H1 (cell line): Measurements from ENCODE around the gene DIP2B.

Experiments
- CREB1 ChIP-seq: IDR thresholded peaks from 2 replicates; pipeline ENCODE4 v1.6.1; 2012; ENCODE audit warnings: inconsistent platforms
- CTCF ChIP-seq, 3 experiments: IDR thresholded peaks; 1 replicate in 2 of 3; 2 replicates in 1 of 3; pipeline versions ENCODE4 v1.5.1 to v1.6.1; 2011; ENCODE audit warnings: low read length in 3 of 3, mild to moderate bottlenecking in 3 of 3, inconsistent platforms in 2 of 3, low read depth in 1 of 3, moderate library complexity in 1 of 3; ENCODE audit not compliant: insufficient read depth in 1 of 3; ENCODE audit errors: control extremely low read depth in 1 of 3
- EZH2 ChIP-seq: fragments of 200-600 bp; sonication (generic); IDR thresholded peaks from 2 replicates; pipeline ENCODE4 v1.7.1; 2012; ENCODE audit warnings: low read depth, mild to moderate bottlenecking, moderate library complexity, low read length, inconsistent platforms; ENCODE audit not compliant: severe bottlenecking
- GABPA ChIP-seq: IDR thresholded peaks from 2 replicates; pipeline ENCODE4 v1.6.1; 2011; ENCODE audit warnings: mild to moderate bottlenecking, low read length, moderate library complexity, borderline replicate concordance; ENCODE audit not compliant: insufficient read depth
- JUN ChIP-seq: IDR thresholded peaks from 2 replicates; pipeline ENCODE4 v1.6.1; 2011; ENCODE audit warnings: low read depth, mild to moderate bottlenecking, improper control_type of control experiment, low read length
- POLR2AphosphoS5 ChIP-seq: IDR thresholded peaks from 2 replicates; pipeline ENCODE4 v1.6.1; 2011; ENCODE audit warnings: low read depth, low read length
- RFX5 ChIP-seq: IDR thresholded peaks from 2 replicates; pipeline ENCODE4 v1.6.1; 2011; ENCODE audit warnings: low read depth, low read length, improper control_type of control experiment, borderline replicate concordance
- SIN3A ChIP-seq, 2 experiments: IDR thresholded peaks in 1 of 2; conservative IDR thresholded peaks in 1 of 2; 2 replicates each; pipeline ENCODE4 v1.6.1; 2011 to 2012; ENCODE audit warnings: low read length in 2 of 2, improper control_type of control experiment in 1 of 2, low read depth in 1 of 2, mild to moderate bottlenecking in 1 of 2
- SRF ChIP-seq: IDR thresholded peaks from 2 replicates; pipeline ENCODE4 v1.6.1; 2011; ENCODE audit warnings: mild to moderate bottlenecking, low read depth, low read length, moderate library complexity
- TAF7 ChIP-seq: optimal IDR thresholded peaks from 2 replicates; pipeline ENCODE3; 2011; ENCODE audit warnings: low read depth, mild to moderate bottlenecking, inconsistent platforms, low read length, moderate library complexity, borderline replicate concordance
- TCF12 ChIP-seq: IDR thresholded peaks from 2 replicates; pipeline ENCODE4 v1.6.1; 2011; ENCODE audit warnings: low read depth, mild to moderate bottlenecking, low read length
- TF ChIP-seq, protein P1 (sequence below): IDR thresholded peaks from 2 replicates; pipeline ENCODE4 v1.6.1; 2012; ENCODE audit warnings: inconsistent platforms
- TF ChIP-seq, protein P2 (sequence below): IDR thresholded peaks from 2 replicates; pipeline ENCODE4 v1.6.1; 2012; ENCODE audit warnings: low read length, inconsistent platforms
- TF ChIP-seq, protein P3 (sequence below): IDR thresholded peaks from 2 replicates; pipeline ENCODE4 v1.6.1; 2011; ENCODE audit warnings: low read length, improper control_type of control experiment

DNA sequence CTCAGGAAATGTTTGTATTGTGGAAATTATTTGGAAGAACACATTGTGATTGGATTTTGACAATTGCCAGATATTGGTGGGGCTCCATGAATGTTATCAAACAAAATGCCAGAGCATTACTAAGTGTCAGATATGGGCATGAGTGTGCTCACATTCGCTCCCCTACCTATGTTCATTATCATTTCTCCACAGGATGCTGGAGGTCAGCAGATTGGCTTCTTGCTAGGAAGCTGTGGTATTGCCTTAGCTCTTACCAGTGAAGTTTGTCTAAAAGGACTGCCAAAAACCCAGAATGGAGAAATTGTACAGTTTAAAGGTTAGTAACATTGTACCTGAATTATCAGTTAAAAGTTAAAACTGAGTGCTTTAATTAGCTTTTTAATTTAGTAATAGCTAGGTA, 180.9 kb downstream of the DIP2B start:
- TF ChIP-seq GABPA: no peak
- no peak for TF ChIP-seq POLR2AphosphoS5
- no peak for TF ChIP-seq EZH2
- TF ChIP-seq TAF7: no peak
- TF ChIP-seq RFX5: no peak
- TF ChIP-seq, protein P1, sequence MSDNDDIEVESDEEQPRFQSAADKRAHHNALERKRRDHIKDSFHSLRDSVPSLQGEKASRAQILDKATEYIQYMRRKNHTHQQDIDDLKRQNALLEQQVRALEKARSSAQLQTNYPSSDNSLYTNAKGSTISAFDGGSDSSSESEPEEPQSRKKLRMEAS: no peak
- TF ChIP-seq CTCF (IDR thresholded peaks at IDR 0.05; ENCODE audit: control extremely low read depth in 1 of 3, insufficient read depth in 1 of 3, low read depth in 1 of 3, low read length in 3 of 3): no peak
- no peak for TF ChIP-seq SIN3A (conservative IDR thresholded peaks at IDR 0.05 in 1 of 2, IDR thresholded peaks at IDR 0.05 in 1 of 2; ENCODE audit: low read depth in 1 of 2, low read length in 2 of 2)
- TF ChIP-seq TCF12: no peak
- TF ChIP-seq JUN: no peak
- TF ChIP-seq, protein P2, sequence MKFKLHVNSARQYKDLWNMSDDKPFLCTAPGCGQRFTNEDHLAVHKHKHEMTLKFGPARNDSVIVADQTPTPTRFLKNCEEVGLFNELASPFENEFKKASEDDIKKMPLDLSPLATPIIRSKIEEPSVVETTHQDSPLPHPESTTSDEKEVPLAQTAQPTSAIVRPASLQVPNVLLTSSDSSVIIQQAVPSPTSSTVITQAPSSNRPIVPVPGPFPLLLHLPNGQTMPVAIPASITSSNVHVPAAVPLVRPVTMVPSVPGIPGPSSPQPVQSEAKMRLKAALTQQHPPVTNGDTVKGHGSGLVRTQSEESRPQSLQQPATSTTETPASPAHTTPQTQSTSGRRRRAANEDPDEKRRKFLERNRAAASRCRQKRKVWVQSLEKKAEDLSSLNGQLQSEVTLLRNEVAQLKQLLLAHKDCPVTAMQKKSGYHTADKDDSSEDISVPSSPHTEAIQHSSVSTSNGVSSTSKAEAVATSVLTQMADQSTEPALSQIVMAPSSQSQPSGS: no peak
- TF ChIP-seq SRF: no peak
- TF ChIP-seq, protein P3, sequence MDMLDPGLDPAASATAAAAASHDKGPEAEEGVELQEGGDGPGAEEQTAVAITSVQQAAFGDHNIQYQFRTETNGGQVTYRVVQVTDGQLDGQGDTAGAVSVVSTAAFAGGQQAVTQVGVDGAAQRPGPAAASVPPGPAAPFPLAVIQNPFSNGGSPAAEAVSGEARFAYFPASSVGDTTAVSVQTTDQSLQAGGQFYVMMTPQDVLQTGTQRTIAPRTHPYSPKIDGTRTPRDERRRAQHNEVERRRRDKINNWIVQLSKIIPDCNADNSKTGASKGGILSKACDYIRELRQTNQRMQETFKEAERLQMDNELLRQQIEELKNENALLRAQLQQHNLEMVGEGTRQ: no peak
- no peak for TF ChIP-seq CREB1
